HCT116 (cell line): ENCODE measurements around the gene LUZP2. TPM values are rescaled to one million over a fixed set of nuclear protein-coding genes. Genes with fewer than 3 reads are reported as not detected.

Experiments
- ATAC-seq: fragments of 200-7000 bp; cut with Tn5 transposase; 2 replicates; pipeline ENCODE4 v1.9.1; 2020; ENCODE audit warnings: mild to moderate bottlenecking, moderate library complexity
- BruUV-seq: library from RNA; stranded (reverse); fragments of 400-500 nt; replicated peaks from 2 replicates; lab custom pipeline; 2021; lab: Mats Ljungman, UMichigan
- CTCF ChIA-PET: fragments of 300-600 bp; sonication (Branson Sonifier 250); formaldehyde crosslinking; loops from one replicate; lab custom pipeline; 2021; ENCODE audit warnings: antibody characterized with exemption; lab: Charles Lee
- POLR2A ChIA-PET: fragments of 300-600, 350-600 bp; sonication (Branson Sonifier 250); formaldehyde crosslinking; loops from one replicate; lab custom pipeline; 2021; ENCODE audit warnings: antibody characterized with exemption; lab: Charles Lee
- RAD21 ChIA-PET, 2 experiments: fragments of 300-600 bp; sonication (Branson Sonifier 250); formaldehyde crosslinking; loops; one replicate each; lab custom pipeline; 2023; ENCODE audit warnings: low total read pairs in 2 of 2; ENCODE audit not compliant: uncharacterized antibody in 2 of 2, unreplicated experiment in 2 of 2, low non-redundant PET in 1 of 2; lab: Charles Lee
- DNase-seq: peaks from one replicate; pipeline ENCODE4 v3.0.0-alpha.2; 2010; ENCODE audit warnings: low read depth, low spot score
- H2AFZ ChIP-seq: fragments of 200-600 bp; shearing (Covaris generic), sonication (generic); 2 replicates; pipeline ENCODE4 v1.6.1; 2017; ENCODE audit warnings: low read depth, mixed run types, mixed read lengths, antibody characterized with exemption, low read length; ENCODE audit not compliant: poor library complexity, severe bottlenecking
- H3K27ac ChIP-seq: 2 replicates; pipeline ENCODE4 v1.5.1; 2012; ENCODE audit warnings: low read depth, low read length
- H3K27me3 ChIP-seq: fragments of 200-600 bp; sonication (generic); 2 replicates; pipeline ENCODE4 v1.6.1; 2016; ENCODE audit warnings: mixed run types, low read length, mixed read lengths; ENCODE audit not compliant: insufficient read depth
- H3K36me3 ChIP-seq, 2 experiments: fragments of 200-500 bp in 1 of 2; fragments of 200-600 bp in 1 of 2; sonication (Bioruptor generic) in 1 of 2; sonication (generic) in 1 of 2; 2 replicates each; pipeline versions ENCODE4 v1.5.1 to v1.6.1; 2014 to 2016; ENCODE audit warnings: low read length in 2 of 2, inconsistent platforms in 1 of 2, mixed read lengths in 1 of 2, mixed run types in 1 of 2; ENCODE audit not compliant: insufficient read depth in 2 of 2, control insufficient read depth in 1 of 2
- H3K4me1 ChIP-seq, 2 experiments: fragments of 200-600 bp in 1 of 2; sonication (generic) in 1 of 2; 2 replicates each; pipeline versions ENCODE4 v1.5.1 to v1.6.1; 2012 to 2017; ENCODE audit warnings: low read length in 2 of 2, inconsistent platforms in 1 of 2, mild to moderate bottlenecking in 1 of 2, mixed read lengths in 1 of 2, mixed run types in 1 of 2, moderate library complexity in 1 of 2; ENCODE audit not compliant: insufficient read depth in 2 of 2, control insufficient read depth in 1 of 2
- H3K4me2 ChIP-seq: fragments of 200-600 bp; sonication (generic); 2 replicates; pipeline ENCODE4 v1.6.1; 2017; ENCODE audit warnings: mixed run types, low read length, mixed read lengths
- H3K4me3 ChIP-seq, 2 experiments: fragments of 200-600 bp in 1 of 2; sonication (generic) in 1 of 2; replicated peaks in 1 of 2; 2 replicates each; pipeline ENCODE4 v1.5.1; 2011 to 2016; ENCODE audit warnings: low read length in 2 of 2, control low read depth in 1 of 2, low read depth in 1 of 2, mild to moderate bottlenecking in 1 of 2, mixed read lengths in 1 of 2, mixed run types in 1 of 2
- H3K79me2 ChIP-seq: fragments of 200-600 bp; sonication (generic); 2 replicates; pipeline ENCODE4 v1.6.1; 2017; ENCODE audit warnings: mild to moderate bottlenecking, mixed run types, low read length, moderate library complexity, mixed read lengths; ENCODE audit not compliant: insufficient read depth
- H3K9ac ChIP-seq: fragments of 200-600 bp; sonication (generic); 2 replicates; pipeline ENCODE4 v1.6.1; 2016; ENCODE audit warnings: low read length, mixed read lengths
- H3K9me2 ChIP-seq: fragments of 200-600 bp; sonication (generic), shearing (Covaris generic); 2 replicates; pipeline ENCODE4 v1.6.1; 2017; ENCODE audit warnings: mixed run types, mild to moderate bottlenecking, moderate library complexity; ENCODE audit not compliant: insufficient read depth
- H3K9me3 ChIP-seq, 2 experiments: fragments of 200-500 bp in 1 of 2; fragments of 200-600 bp in 1 of 2; sonication (Bioruptor generic) in 1 of 2; sonication (generic) in 1 of 2; 2 replicates each; pipeline ENCODE4 v1.6.1; 2014 to 2017; ENCODE audit warnings: low read length in 2 of 2, mixed read lengths in 2 of 2, inconsistent platforms in 1 of 2, low read depth in 1 of 2, mild to moderate bottlenecking in 1 of 2, mixed run types in 1 of 2, moderate library complexity in 1 of 2; ENCODE audit not compliant: control insufficient read depth in 1 of 2, insufficient read depth in 1 of 2
- H4K20me1 ChIP-seq: fragments of 200-600 bp; sonication (generic), shearing (Covaris generic); 2 replicates; pipeline ENCODE4 v1.6.1; 2017; ENCODE audit warnings: mixed run types, mild to moderate bottlenecking, moderate library complexity; ENCODE audit not compliant: insufficient read depth
- CBX3 ChIP-seq: IDR thresholded peaks from 2 replicates; pipeline ENCODE4 v1.6.1; 2012; ENCODE audit warnings: low read depth
- CEBPB ChIP-seq: IDR thresholded peaks from 2 replicates; pipeline ENCODE4 v1.6.1; 2012; ENCODE audit warnings: low read depth
- CTCF ChIP-seq, 3 experiments: fragments of 200-600 bp in 1 of 3; sonication (generic) in 1 of 3; IDR thresholded peaks in 2 of 3; conservative IDR thresholded peaks in 1 of 3; 2 replicates each; pipeline ENCODE4 v1.5.1; 2012 to 2017; ENCODE audit warnings: low read depth in 2 of 3, low read length in 2 of 3, antibody characterized with exemption in 1 of 3, borderline replicate concordance in 1 of 3, control low read depth in 1 of 3, mild to moderate bottlenecking in 1 of 3, mixed read lengths in 1 of 3, mixed run types in 1 of 3, moderate library complexity in 1 of 3; ENCODE audit not compliant: insufficient read depth in 1 of 3
- ELF1 ChIP-seq: IDR thresholded peaks from 2 replicates; pipeline ENCODE4 v1.6.1; 2012; ENCODE audit warnings: low read depth, borderline replicate concordance
- EZH2 ChIP-seq: fragments of 200-600 bp; sonication (generic); IDR thresholded peaks from 2 replicates; pipeline ENCODE4 v1.6.1; 2017; ENCODE audit warnings: antibody characterized with exemption, mixed run types
- EZH2phosphoT487 ChIP-seq: fragments of 200-600 bp; IDR thresholded peaks from 2 replicates; pipeline ENCODE4 v1.6.1; 2018; ENCODE audit warnings: antibody characterized with exemption, borderline replicate concordance
- FOSL1 ChIP-seq: IDR thresholded peaks from 2 replicates; pipeline ENCODE4 v1.6.1; 2012; ENCODE audit warnings: low read depth
- JUND ChIP-seq: IDR thresholded peaks from 2 replicates; pipeline ENCODE4 v1.6.1; 2012
- POLR2A ChIP-seq: IDR thresholded peaks from 2 replicates; pipeline ENCODE4 v1.7.0; 2011; ENCODE audit warnings: borderline replicate concordance; ENCODE audit not compliant: insufficient read depth, insufficient read length; ENCODE audit errors: extremely low read depth
- POLR2AphosphoS5 ChIP-seq: IDR thresholded peaks from 2 replicates; pipeline ENCODE4 v1.6.1; 2011; ENCODE audit warnings: mild to moderate bottlenecking, low read depth, low read length, moderate library complexity
- REST ChIP-seq: IDR thresholded peaks from 2 replicates; pipeline ENCODE4 v1.6.1; 2012; ENCODE audit warnings: low read depth
- SIN3A ChIP-seq: IDR thresholded peaks from 2 replicates; pipeline ENCODE4 v1.6.1; 2012; ENCODE audit warnings: low read depth
- SRF ChIP-seq: IDR thresholded peaks from 2 replicates; pipeline ENCODE4 v1.6.1; 2012; ENCODE audit warnings: low read depth
- TCF7L2 ChIP-seq: IDR thresholded peaks from 2 replicates; pipeline ENCODE4 v1.7.0; 2011; ENCODE audit warnings: borderline replicate concordance, inconsistent platforms; ENCODE audit not compliant: insufficient read depth, insufficient read length; ENCODE audit errors: extremely low read depth
- YY1 ChIP-seq: IDR thresholded peaks from 2 replicates; pipeline ENCODE4 v1.6.1; 2011; ENCODE audit warnings: low read length, low read depth, moderate library complexity, mild to moderate bottlenecking; ENCODE audit not compliant: insufficient replicate concordance; ENCODE audit errors: extremely low read depth
- ZFX ChIP-seq: fragments of 450-650 bp; IDR thresholded peaks from 2 replicates; pipeline ENCODE4 v1.6.1; 2017
- ZNF274 ChIP-seq: fragments of 200-500 bp; sonication (Bioruptor generic); IDR thresholded peaks from 2 replicates; pipeline ENCODE4 v1.6.1; 2014; ENCODE audit warnings: mild to moderate bottlenecking, low read depth, low read length, inconsistent platforms
- intact Hi-C: fragments of 100-400 bp; cut with micrococcal nuclease; formaldehyde crosslinking; loops from 2 replicates; pipeline ENCODE4 v1.10.0; 2022
- total RNA-seq: library from RNA; stranded (reverse); gene quantifications from one replicate; pipeline ENCODE4 v1.2.1, GENCODE V29; 2021; ENCODE audit not compliant: unreplicated experiment
- TF ChIP-seq, protein P1 (sequence below): IDR thresholded peaks from 2 replicates; pipeline ENCODE4 v1.6.1; 2012
- TF ChIP-seq, protein P2 (sequence below): IDR thresholded peaks from 2 replicates; pipeline ENCODE4 v1.6.1; 2012
- TF ChIP-seq, protein P3 (sequence below): IDR thresholded peaks from 2 replicates; pipeline ENCODE4 v1.6.1; 2011; ENCODE audit warnings: mild to moderate bottlenecking, low read length, moderate library complexity; ENCODE audit not compliant: insufficient replicate concordance; ENCODE audit errors: extremely low read depth

Gene LUZP2
- total RNA-seq, 1 experiment from 2014 or later, result not detected

DNA sequence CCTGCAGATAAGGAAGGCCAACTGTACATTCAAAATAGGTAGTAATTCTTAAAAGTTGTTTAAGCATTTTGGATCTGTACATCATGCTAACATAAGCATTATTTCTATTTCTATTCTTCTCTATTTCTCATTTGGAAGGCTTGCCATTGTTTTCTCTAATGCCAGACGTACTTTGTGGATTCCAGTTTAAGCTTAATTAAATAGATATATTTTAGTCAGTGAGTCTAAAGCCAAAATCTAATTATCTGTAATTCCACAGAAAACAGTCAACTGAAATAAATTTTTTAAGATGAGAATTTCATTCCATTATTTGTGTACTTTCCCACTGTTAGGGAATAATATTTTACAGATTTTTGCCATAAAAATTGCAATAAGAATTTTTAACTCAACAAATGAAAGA is 123.0 kb downstream of the LUZP2 start:
- ChIA-PET CTCF (no interaction called here), RAD21 (no interaction called here), POLR2A (no interaction called here)
- ATAC-seq (no peak), DNase-seq (no peak)
- Histone ChIP-seq H4K20me1 (no peaks in the 10 kb centered on the region), H3K9me3 (peaks cover 4 to 15% of the 10 kb centered on the region in 2 experiments; a peak in 2 of 4 replicates), H3K9me2 (no peaks in the 10 kb centered on the region), H3K27ac (no peak overlapping the region), H2AFZ (no peak overlapping the region), H3K4me3 (no peak overlapping the region), H3K27me3 (no peaks in the 10 kb centered on the region), H3K4me1 (no peaks in the 10 kb centered on the region), H3K36me3 (no peaks in the 10 kb centered on the region), H3K9ac (no peak overlapping the region), H3K4me2 (no peak overlapping the region), H3K79me2 (no peaks in the 10 kb centered on the region)
- no TSS peak for BruUV-seq
- TF ChIP-seq EZH2phosphoT487 (no peak), JUND (no peak), POLR2A (no peak), ELF1 (no peak), TCF7L2 (no peak), REST (no peak), ZFX (no peak), CTCF (IDR thresholded peaks at IDR 0.05 in 2 of 3, conservative IDR thresholded peaks at IDR 0.05 in 1 of 3; ENCODE audit: borderline replicate concordance in 1 of 3, insufficient read depth in 1 of 3, low read depth in 2 of 3, low read length in 2 of 3) (no peak), ZNF274 (no peak), YY1 (no peak), CBX3 (no peak), SIN3A (no peak), POLR2AphosphoS5 (no peak), CEBPB (no peak), EZH2 (no peak), FOSL1 (no peak), SRF (no peak)
- TF ChIP-seq, protein P1, sequence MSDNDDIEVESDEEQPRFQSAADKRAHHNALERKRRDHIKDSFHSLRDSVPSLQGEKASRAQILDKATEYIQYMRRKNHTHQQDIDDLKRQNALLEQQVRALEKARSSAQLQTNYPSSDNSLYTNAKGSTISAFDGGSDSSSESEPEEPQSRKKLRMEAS, result no peak
- TF ChIP-seq, protein P2, sequence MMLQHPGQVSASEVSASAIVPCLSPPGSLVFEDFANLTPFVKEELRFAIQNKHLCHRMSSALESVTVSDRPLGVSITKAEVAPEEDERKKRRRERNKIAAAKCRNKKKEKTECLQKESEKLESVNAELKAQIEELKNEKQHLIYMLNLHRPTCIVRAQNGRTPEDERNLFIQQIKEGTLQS, result no peak
- TF ChIP-seq, protein P3, sequence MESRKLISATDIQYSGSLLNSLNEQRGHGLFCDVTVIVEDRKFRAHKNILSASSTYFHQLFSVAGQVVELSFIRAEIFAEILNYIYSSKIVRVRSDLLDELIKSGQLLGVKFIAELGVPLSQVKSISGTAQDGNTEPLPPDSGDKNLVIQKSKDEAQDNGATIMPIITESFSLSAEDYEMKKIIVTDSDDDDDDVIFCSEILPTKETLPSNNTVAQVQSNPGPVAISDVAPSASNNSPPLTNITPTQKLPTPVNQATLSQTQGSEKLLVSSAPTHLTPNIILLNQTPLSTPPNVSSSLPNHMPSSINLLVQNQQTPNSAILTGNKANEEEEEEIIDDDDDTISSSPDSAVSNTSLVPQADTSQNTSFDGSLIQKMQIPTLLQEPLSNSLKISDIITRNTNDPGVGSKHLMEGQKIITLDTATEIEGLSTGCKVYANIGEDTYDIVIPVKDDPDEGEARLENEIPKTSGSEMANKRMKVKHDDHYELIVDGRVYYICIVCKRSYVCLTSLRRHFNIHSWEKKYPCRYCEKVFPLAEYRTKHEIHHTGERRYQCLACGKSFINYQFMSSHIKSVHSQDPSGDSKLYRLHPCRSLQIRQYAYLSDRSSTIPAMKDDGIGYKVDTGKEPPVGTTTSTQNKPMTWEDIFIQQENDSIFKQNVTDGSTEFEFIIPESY, result no peak
- intact Hi-C loops, result no loop called here
